Neuronal stem cell (in vitro differentiated cells): Measurements from ENCODE around the gene LSAMP.

ENCODE experiments used
- DNase-seq: peaks from one replicate; pipeline ENCODE4 v3.0.0-alpha.2; 2013; ENCODE audit warnings: low spot score
- H2AFZ ChIP-seq: one replicate; pipeline ENCODE4 v1.6.1; 2013; ENCODE audit warnings: mild to moderate bottlenecking, low read length, inconsistent platforms
- H2AK5ac ChIP-seq: 2 replicates; pipeline ENCODE4 v1.6.1; 2013; ENCODE audit warnings: low read depth, mild to moderate bottlenecking, inconsistent platforms, low read length, moderate library complexity, mixed read lengths
- H2BK120ac ChIP-seq: 2 replicates; pipeline ENCODE4 v1.6.1; 2013; ENCODE audit warnings: low read depth, mild to moderate bottlenecking, inconsistent platforms, low read length, moderate library complexity, mixed read lengths
- H2BK12ac ChIP-seq: one replicate; pipeline ENCODE4 v1.6.1; 2013; ENCODE audit warnings: low read length, inconsistent platforms
- H2BK15ac ChIP-seq: 2 replicates; pipeline ENCODE4 v1.6.1; 2013; ENCODE audit warnings: mild to moderate bottlenecking, low read length, inconsistent platforms, mixed read lengths
- H2BK5ac ChIP-seq: one replicate; pipeline ENCODE4 v1.6.1; 2013; ENCODE audit warnings: inconsistent platforms, mild to moderate bottlenecking, low read length, moderate library complexity
- H3K14ac ChIP-seq: one replicate; pipeline ENCODE4 v1.6.1; 2013; ENCODE audit warnings: low read length, inconsistent platforms
- H3K18ac ChIP-seq: 2 replicates; pipeline ENCODE4 v1.6.1; 2013; ENCODE audit warnings: low read length, inconsistent platforms
- H3K23ac ChIP-seq: 2 replicates; pipeline ENCODE4 v1.6.1; 2013; ENCODE audit warnings: low read depth, mild to moderate bottlenecking, mixed read lengths, low read length, inconsistent platforms; ENCODE audit not compliant: poor library complexity
- H3K27ac ChIP-seq: replicated peaks from 3 replicates; pipeline ENCODE4 v1.5.1; 2013; ENCODE audit warnings: low read length, inconsistent platforms
- H3K27me3 ChIP-seq, 3 experiments: 2 replicates each; pipeline ENCODE4 v1.6.1; 2013; ENCODE audit warnings: low read length in 3 of 3, mild to moderate bottlenecking in 2 of 3, inconsistent platforms in 1 of 3, low read depth in 1 of 3, mixed read lengths in 1 of 3, moderate library complexity in 1 of 3; ENCODE audit not compliant: control insufficient read depth in 3 of 3, insufficient read depth in 3 of 3
- H3K36me3 ChIP-seq, 2 donors: replicated peaks in 1 of 2; 2 replicates each; pipeline ENCODE4 v1.6.1; 2013; ENCODE audit warnings: low read length in 2 of 2; ENCODE audit not compliant: control insufficient read depth in 2 of 2, insufficient read depth in 2 of 2
- H3K4ac ChIP-seq: 2 replicates; pipeline ENCODE4 v1.6.1; 2013; ENCODE audit warnings: inconsistent platforms, mild to moderate bottlenecking, low read length, moderate library complexity
- H3K4me1 ChIP-seq, 2 donors: 1 replicate in 1 of 2; 2 replicates in 1 of 2; pipeline ENCODE4 v1.6.1; 2013; ENCODE audit warnings: low read length in 2 of 2, low read depth in 1 of 2; ENCODE audit not compliant: control insufficient read depth in 2 of 2, insufficient read depth in 1 of 2
- H3K4me2 ChIP-seq: one replicate; pipeline ENCODE4 v1.6.1; 2013; ENCODE audit warnings: mild to moderate bottlenecking, low read length, inconsistent platforms; ENCODE audit not compliant: insufficient read depth, poor library complexity, severe bottlenecking
- H3K4me3 ChIP-seq, 2 donors: 2 replicates each; pipeline ENCODE4 v1.5.1; 2013; ENCODE audit warnings: low read length in 2 of 2, mild to moderate bottlenecking in 2 of 2, inconsistent platforms in 1 of 2, moderate library complexity in 1 of 2
- H3K79me1 ChIP-seq: one replicate; pipeline ENCODE4 v1.6.1; 2013; ENCODE audit warnings: low read depth, mild to moderate bottlenecking, inconsistent platforms, low read length, moderate library complexity
- H3K9ac ChIP-seq: one replicate; pipeline ENCODE4 v1.6.1; 2013; ENCODE audit warnings: mild to moderate bottlenecking, low read depth, low read length, inconsistent platforms; ENCODE audit not compliant: poor library complexity
- H3K9me3 ChIP-seq, 2 donors: replicated peaks in 1 of 2; 2 replicates each; pipeline versions ENCODE3 to v1.6.1; 2013; ENCODE audit warnings: low read length in 2 of 2, mild to moderate bottlenecking in 2 of 2, inconsistent platforms in 1 of 2, low read depth in 1 of 2, mixed read lengths in 1 of 2, moderate library complexity in 1 of 2; ENCODE audit not compliant: control insufficient read depth in 2 of 2, insufficient read depth in 1 of 2
- H4K8ac ChIP-seq: one replicate; pipeline ENCODE4 v1.6.1; 2013; ENCODE audit warnings: low read depth, mild to moderate bottlenecking, inconsistent platforms, low read length, moderate library complexity
- H4K91ac ChIP-seq: one replicate; pipeline ENCODE4 v1.6.1; 2013; ENCODE audit warnings: low read length, low read depth, mild to moderate bottlenecking, inconsistent platforms; ENCODE audit not compliant: poor library complexity
- WGBS, 2 donors: extraction: QIAGEN DNeasy Blood & Tissue Kit; methylation state at CpG; one replicate each; pipeline ENCODE4 v1.1.7; 2013; ENCODE audit warnings: missing lambda C conversion rate in 2 of 2, mixed read lengths in 1 of 2; ENCODE audit not compliant: insufficient read length in 2 of 2, insufficient replicate concordance in 1 of 2; ENCODE audit errors: extremely low coverage in 2 of 2; 5-methylcytosine and 5-hydroxymethylcytosine counted together

The LSAMP gene

GRCh38 chr3:116188231-116188785 is 257.0 kb downstream of the LSAMP start:
- no peak overlapping the region for H3K14ac ChIP-seq
- no peak overlapping the region for H3K23ac ChIP-seq
- no peak overlapping the region for H2BK12ac ChIP-seq
- H3K9me3 ChIP-seq = no peaks in the 10 kb centered on the region
- H2AK5ac ChIP-seq = no peak overlapping the region
- H3K9ac ChIP-seq = no peak overlapping the region
- no peaks in the 10 kb centered on the region for H3K36me3 ChIP-seq
- WGBS, 2 donors = no CpG with 5 or more reads among the region's 3 CpGs
- H3K27me3 ChIP-seq = no peaks in the 10 kb centered on the region
- H3K4me1 ChIP-seq = no peaks in the 10 kb centered on the region
- H2AFZ ChIP-seq = no peak overlapping the region
- H2BK15ac ChIP-seq = no peak overlapping the region
- H3K4ac ChIP-seq = no peak overlapping the region
- no peak for DNase-seq
- no peak overlapping the region for H2BK5ac ChIP-seq
- H3K18ac ChIP-seq = no peak overlapping the region
- no peak overlapping the region for H3K4me2 ChIP-seq
- H4K8ac ChIP-seq = no peak overlapping the region
- no peak overlapping the region for H3K4me3 ChIP-seq
- H4K91ac ChIP-seq = no peak overlapping the region
- H3K79me1 ChIP-seq = no peaks in the 10 kb centered on the region
- no peak overlapping the region for H2BK120ac ChIP-seq
- no peak overlapping the region for H3K27ac ChIP-seq

GRCh38 chr3:116186049-116186448 is 259.2 kb downstream of the LSAMP start:
- Histone ChIP-seq H3K14ac (no peak overlapping the region), H3K79me1 (no peaks in the 10 kb centered on the region), H3K23ac (no peak overlapping the region), H2BK12ac (no peak overlapping the region), H3K36me3 (no peaks in the 10 kb centered on the region), H4K91ac (no peak overlapping the region), H3K4me2 (no peak overlapping the region), H3K18ac (no peak overlapping the region), H3K27ac (no peak overlapping the region), H3K4me3 (no peak overlapping the region), H2AFZ (no peak overlapping the region), H2AK5ac (no peak overlapping the region), H3K9me3 (no peaks in the 10 kb centered on the region), H2BK120ac (no peak overlapping the region), H2BK15ac (no peak overlapping the region), H2BK5ac (no peak overlapping the region), H3K9ac (no peak overlapping the region), H3K27me3 (no peaks in the 10 kb centered on the region), H3K4me1 (no peaks in the 10 kb centered on the region), H4K8ac (no peak overlapping the region), H3K4ac (no peak overlapping the region)
- DNase-seq = no peak
- no CpG with 5 or more reads among the region's 1 CpG for WGBS, 2 donors

GRCh38 chr3:116181159-116181558 is 264.1 kb downstream of the LSAMP start:
- Histone ChIP-seq H2AFZ (no peak overlapping the region), H2BK120ac (no peak overlapping the region), H3K4me2 (no peak overlapping the region), H3K9me3 (no peaks in the 10 kb centered on the region), H3K79me1 (no peaks in the 10 kb centered on the region), H3K27ac (no peak overlapping the region), H3K18ac (no peak overlapping the region), H3K4me1 (peaks cover 0 to 3% of the 10 kb centered on the region in 2 donors), H3K9ac (no peak overlapping the region), H3K23ac (no peak overlapping the region), H4K91ac (no peak overlapping the region), H3K4ac (no peak overlapping the region), H3K4me3 (no peak overlapping the region), H3K14ac (no peak overlapping the region), H2BK5ac (no peak overlapping the region), H3K36me3 (no peaks in the 10 kb centered on the region), H2AK5ac (no peak overlapping the region), H4K8ac (no peak overlapping the region), H3K27me3 (no peaks in the 10 kb centered on the region), H2BK15ac (no peak overlapping the region), H2BK12ac (no peak overlapping the region)
- DNase-seq = no peak

GRCh38 chr3:116179091-116179490 is 266.2 kb downstream of the LSAMP start:
- Histone ChIP-seq H4K91ac (no peak overlapping the region), H2BK120ac (no peak overlapping the region), H3K9me3 (no peaks in the 10 kb centered on the region), H3K27me3 (no peaks in the 10 kb centered on the region), H2AFZ (no peak overlapping the region), H3K18ac (no peak overlapping the region), H3K14ac (no peak overlapping the region), H3K4me1 (peaks cover 0 to 3% of the 10 kb centered on the region in 2 donors), H2BK5ac (no peak overlapping the region), H3K9ac (no peak overlapping the region), H3K27ac (no peak overlapping the region), H3K36me3 (no peaks in the 10 kb centered on the region), H3K79me1 (no peaks in the 10 kb centered on the region), H3K4me2 (no peak overlapping the region), H2AK5ac (no peak overlapping the region), H2BK12ac (no peak overlapping the region), H3K4me3 (no peak overlapping the region), H2BK15ac (no peak overlapping the region), H3K23ac (no peak overlapping the region), H3K4ac (no peak overlapping the region), H4K8ac (no peak overlapping the region)
- WGBS, 2 donors = no CpG with 5 or more reads among the region's 1 CpG
- DNase-seq = no peak
